Central memory CD4-positive, alpha-beta T cell (primary cell): ENCODE measurements around the gene ADARB1.

Experiments used
- DNase-seq: peaks from one replicate; pipeline ENCODE4 v3.0.0; 2022

ADARB1 gene

GRCh38 chr21:45154511-45155508 is 80.4 kb downstream of the ADARB1 start:
- peak; percentile 52 for DNase-seq

- no peak for DNase-seq
These were observed 81.5 kb downstream of the ADARB1 start for GRCh38 chr21:45155910-45156309.

- no peak for DNase-seq
These were observed 82.1 kb downstream of the ADARB1 start for GRCh38 chr21:45156459-45156858.

- no peak for DNase-seq
These were observed 83.6 kb downstream of the ADARB1 start for GRCh38 chr21:45157932-45158331.

GRCh38 chr21:45158491-45159423 is 84.4 kb downstream of the ADARB1 start:
- DNase-seq = no peak

DNA sequence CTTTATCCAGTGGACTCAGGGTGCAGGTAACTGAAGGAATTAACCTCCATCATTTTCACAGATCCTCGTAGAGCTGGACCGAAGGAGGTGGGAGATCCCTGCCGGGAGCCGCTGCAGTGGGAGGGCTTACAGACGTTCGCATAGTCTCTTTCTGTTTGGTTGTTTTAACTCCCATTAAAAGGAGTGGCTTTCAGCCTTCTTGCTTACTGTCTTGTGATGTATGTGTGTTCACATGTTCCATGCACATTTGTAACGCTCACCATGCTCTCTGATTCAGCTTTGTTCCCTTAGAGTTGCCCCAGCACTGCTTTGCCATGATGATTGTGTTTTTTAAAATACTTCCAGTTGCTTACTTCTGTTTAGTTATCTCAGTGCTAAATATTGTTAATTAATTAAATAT is 85.8 kb downstream of the ADARB1 start:
- DNase-seq = no peak

- no peak for DNase-seq
These were observed 86.9 kb downstream of the ADARB1 start for GRCh38 chr21:45161038-45161945.

GRCh38 chr21:45162115-45162514 is 87.7 kb downstream of the ADARB1 start:
- no peak for DNase-seq

- no peak for DNase-seq
These were observed 88.4 kb downstream of the ADARB1 start for GRCh38 chr21:45162809-45163208.

DNA sequence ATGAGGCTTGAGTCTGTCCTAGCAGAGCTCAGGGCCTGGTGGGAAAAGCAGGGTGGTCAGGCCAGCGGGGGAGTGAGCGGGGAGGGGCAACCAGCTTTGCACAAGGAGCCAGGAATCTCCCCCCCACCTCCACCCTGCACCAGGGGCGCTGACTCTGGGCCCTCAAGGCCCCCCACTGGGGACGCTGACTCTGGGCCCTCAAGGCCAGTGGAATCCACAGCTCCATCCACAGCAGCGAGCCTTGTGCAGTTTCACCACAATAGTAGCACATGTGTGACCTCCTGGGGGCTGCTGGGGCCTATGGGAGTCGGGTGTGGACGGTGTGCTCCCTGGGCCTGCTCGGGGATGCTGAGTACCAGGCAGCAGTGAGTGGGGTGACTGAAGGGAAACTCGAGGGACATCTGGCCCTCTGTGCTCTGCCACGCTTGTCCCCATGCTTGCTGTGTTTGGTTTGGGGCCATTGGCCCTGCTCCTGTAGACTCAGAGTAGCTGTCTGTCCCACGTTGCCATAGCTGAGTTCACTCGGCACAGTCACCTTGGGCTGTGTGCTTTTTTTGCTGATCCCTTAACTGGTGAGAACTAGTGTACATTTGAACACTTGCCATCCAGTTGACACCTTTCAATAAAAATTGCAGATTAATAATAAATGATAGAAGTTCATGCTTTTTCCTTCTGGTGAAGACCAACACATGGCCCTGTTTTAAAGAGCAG is 89.2 kb downstream of the ADARB1 start:
- no peak for DNase-seq

GRCh38 chr21:45164124-45164511 is 89.7 kb downstream of the ADARB1 start:
- no peak for DNase-seq

DNA sequence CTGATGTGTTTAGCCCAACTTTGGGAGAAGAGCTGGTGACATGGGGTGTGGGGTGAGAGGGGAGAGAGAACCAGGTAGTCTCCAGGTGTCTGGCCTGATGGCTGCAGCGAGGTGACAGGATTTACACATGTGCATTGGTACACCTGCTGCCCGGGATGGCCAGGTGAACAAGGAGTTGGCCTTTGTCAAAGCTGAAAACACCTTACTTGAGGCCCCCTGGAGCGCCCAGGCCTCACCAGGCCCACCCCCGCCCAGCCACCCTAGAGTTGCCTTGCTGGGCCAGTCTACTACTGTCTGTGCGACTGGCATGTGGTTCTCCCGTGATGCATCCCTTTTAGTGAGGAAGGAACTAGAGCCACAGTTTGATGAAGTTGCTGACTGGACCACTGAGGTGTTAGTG is 90.5 kb downstream of the ADARB1 start:
- DNase-seq = no peak

- no peak for DNase-seq
These were observed 92.6 kb downstream of the ADARB1 start for GRCh38 chr21:45166931-45167330.

DNA sequence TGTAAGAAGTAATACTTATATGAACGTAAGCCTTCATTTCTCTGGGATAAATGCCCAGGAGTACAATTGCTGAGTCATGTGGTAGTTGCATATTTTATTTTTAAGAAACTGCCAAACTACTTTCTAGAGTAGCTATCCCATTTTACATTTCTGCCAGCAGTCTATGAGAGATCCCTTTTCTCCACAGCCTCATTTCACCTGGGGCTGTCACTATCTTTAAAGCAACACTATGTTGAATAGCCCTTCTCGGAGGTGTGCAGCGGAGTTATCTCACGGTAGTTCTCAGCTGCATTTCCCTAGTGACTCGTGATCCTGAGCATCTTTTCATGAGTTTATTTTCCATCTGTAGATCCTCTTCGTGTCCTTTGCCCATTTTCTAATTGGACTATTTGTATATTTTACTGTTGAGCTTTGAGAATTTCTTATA is 93.4 kb downstream of the ADARB1 start:
- no peak for DNase-seq

GRCh38 chr21:45168522-45168921 is 94.1 kb downstream of the ADARB1 start:
- no peak for DNase-seq

GRCh38 chr21:45169001-45169400 is 94.6 kb downstream of the ADARB1 start:
- no peak for DNase-seq

DNA sequence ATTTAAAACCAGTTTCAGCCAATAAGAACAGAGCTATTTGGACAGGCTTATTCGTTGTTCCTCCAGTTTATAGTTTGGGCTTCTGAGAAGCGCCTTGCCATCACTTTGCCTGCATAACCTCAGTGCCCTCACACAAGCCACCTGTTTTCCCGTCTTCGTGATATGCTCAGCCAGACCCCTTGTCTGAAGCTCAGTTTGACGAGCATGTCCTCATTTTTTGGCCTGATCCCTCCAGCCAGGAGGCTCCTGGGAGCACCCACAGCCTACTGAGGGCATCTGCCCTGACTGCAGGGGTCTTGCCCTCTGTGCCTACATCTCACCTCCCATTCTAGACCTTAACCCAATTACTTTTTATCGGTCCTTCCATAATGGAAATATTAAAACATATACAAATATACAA is 95.3 kb downstream of the ADARB1 start:
- DNase-seq = no peak

DNA sequence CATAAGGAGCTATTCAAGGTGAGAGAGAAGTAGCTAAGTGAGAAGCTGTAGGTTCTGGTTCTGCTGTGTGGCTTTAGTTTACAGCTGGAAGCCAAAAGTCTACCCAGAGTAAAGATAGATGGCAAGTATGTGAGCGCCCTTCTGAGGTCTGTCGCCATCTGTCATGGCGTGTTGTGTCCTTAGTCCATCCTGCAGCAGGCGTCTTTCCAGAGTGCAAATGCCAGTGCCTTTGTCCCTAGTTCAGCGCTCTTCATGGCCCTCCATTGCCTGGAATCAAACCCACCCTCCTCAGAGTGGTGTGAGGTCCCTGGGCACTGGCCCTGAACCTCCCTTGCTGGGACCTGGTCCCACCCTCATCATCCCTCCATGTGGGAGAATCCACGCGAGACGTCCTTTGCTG is 96.6 kb downstream of the ADARB1 start:
- no peak for DNase-seq

GRCh38 chr21:45172420-45172819 is 98.0 kb downstream of the ADARB1 start:
- DNase-seq = no peak

- DNase-seq = no peak
These were observed 101.1 kb downstream of the ADARB1 start for GRCh38 chr21:45175326-45176095.

- DNase-seq = no peak
These were observed 101.8 kb downstream of the ADARB1 start for GRCh38 chr21:45176141-45176540.
